Bone marrow (tissue), 2 donors: ENCODE results near the gene PPIL1.
"Not testable (repeated sequence)": the region's sequence is repeated elsewhere in the genome, so short reads cannot be mapped to it uniquely, and the experiment has no call there.

Experiments
- DNase-seq, 2 donors: peaks; one replicate each; lab custom pipeline; 2025; lab: John Stamatoyannopoulos, UW

The PPIL1 gene

GRCh38 chr6:36817176-36817817 is 57.3 kb downstream of the PPIL1 start:
- no peak for DNase-seq

DNA sequence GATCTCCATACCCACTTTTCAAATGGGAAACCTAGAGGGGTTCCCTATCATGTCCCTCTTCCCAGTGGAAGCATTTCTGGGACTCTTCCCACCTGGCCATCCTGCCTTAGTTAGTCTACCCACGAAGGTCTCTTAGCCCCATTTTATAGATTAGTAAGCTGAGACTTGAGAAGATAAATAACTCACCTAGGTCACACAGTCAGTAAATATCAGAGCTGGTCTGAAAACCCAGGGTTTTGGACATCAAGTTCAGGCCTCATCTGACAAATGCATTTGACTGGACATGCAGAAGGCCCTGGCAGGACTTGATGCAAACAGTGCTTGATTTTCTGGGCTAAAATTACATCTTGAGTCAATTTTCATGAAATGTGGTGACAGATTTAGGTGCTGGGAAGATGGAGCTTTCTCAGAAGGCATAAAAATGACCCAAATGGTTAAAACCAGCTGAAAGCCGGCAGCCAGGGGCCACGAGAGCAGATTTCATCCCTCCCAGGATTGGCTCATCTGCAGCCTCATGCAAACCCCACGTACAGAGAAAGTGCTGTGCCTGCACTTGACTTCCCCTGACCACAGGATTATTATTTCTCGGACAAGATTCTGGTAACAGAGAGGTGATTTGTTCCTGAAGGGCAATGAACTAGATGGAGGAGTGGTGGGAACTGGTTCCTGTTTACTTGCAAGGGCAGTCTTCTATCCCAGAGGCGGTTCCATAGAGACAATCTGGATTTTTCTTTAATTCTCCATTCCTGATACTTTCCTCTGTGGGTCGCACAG is 58.5 kb downstream of the PPIL1 start:
- no peak for DNase-seq

DNA sequence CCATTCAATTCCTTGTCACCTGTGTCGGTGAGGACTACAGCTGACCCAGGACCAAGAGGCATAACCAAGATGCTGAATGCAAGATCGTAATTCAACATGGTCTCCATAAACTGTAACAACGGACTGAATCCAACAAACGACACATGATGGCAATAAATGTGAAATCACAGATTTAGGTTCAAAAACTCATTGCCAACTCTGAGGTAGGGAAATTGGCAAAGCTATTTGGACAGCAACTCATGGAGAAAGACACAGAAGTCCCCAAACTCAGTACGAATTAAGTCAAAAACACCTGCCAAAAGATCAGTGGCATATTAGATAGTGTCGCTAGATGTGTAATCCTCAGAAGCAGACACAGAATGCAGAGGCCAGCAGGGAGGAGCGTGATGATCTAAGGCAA is 60.4 kb downstream of the PPIL1 start:
- no peak for DNase-seq

- DNase-seq: no peak
These were observed 61.1 kb downstream of the PPIL1 start for GRCh38 chr6:36813526-36813925.

GRCh38 chr6:36813047-36813446 is 61.6 kb downstream of the PPIL1 start:
- not testable (repeated sequence) for DNase-seq

DNA sequence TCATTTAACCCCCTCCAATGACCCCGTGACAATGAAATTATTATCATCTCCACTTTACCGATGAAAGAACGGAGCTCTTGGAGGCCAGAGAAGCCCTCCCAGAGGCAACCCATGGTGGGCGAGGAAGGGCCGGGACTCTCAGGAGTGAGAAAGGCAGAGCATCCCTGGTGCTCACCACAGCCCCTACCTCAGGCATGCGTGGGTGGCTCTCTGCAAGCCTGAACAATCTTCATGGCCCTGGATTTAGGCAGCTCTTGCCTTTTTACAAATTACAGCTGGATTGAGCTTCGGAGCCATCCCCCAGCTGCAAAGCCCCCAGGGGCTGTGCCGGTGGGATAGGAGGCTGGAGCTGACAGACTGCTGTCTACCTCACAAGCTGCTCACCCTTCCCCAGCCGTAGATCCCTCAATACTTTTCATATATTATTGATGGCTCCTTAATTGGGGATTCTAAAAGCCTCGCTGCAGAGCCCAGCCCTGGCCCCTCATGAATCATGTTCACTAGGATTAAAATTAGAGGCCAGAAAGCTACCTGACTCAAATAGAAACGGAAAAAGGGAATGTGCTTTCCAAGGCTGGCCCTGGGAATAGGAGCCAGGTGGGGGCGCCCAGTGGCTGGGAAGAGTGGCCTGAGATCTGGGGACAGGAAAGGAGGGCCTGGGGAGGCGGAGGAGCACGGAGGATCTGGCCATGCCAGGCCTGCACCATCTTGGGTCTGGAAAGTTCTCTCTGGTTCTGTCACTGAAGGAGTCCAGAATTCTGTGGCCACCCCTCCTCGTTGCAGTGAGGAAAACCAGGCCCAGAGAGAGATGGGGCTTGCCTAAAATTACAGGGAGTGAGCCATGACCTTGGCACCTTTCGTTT is 64.4 kb downstream of the PPIL1 start:
- DNase-seq: no peak

DNA sequence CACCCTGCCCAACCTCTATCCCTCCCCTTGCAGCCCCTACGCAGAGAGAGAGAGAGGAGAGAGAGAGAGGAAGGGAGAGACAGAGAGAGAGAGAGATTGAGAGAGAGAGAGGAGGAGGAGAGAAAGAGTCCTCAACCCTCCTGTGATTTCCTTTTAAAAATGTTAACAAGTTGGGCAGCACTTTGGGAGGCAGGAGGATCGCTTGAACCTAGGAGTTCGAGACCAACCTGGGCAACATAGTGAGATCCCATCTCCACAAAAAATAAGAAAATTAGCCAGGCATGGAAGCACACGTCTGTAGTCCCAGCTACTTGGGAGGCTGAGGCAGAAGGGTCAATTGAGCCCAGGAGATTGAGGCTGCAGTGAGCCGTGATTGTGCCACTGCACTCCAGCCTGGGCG is 65.4 kb downstream of the PPIL1 start:
- no peak for DNase-seq

DNA sequence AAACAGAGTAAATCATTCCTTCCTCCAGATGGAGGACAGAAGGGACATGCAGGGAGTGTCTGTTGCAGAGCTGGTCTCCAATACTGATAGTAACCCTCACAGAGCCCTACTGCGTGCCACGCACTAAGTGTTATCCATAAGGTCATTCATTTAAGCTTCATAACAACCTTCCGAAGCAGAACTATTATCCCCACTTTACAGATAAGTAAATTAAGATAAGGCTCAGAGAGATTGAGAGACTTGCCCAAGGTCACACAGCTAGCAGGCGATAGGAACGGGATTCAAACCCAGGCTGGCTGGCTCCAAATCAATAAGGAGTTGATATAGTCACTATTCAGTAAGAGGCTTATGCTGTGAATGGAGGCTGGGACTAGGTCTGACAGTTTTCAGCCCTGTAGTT is 66.0 kb downstream of the PPIL1 start:
- DNase-seq: no peak

DNA sequence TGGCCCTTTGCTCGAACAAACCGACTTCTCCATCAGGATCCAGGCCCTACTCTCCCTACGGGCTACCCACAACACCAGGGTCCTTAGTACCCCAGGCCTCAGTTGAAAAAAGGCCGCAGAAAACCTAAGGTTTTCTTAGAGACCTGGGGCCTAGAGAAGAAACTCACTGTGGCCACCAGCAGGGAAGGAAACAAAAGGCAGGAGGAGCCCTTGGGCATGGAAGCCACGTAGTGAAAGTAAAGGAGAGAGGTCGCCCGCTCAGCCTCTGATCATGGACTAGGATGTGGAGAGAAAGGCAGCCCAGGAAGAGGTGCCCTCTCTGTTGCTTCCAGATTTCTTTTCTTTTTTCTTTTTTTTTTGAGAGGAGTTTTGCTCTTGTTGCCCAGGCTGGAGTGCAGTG is 66.9 kb downstream of the PPIL1 start:
- DNase-seq: no peak

DNA sequence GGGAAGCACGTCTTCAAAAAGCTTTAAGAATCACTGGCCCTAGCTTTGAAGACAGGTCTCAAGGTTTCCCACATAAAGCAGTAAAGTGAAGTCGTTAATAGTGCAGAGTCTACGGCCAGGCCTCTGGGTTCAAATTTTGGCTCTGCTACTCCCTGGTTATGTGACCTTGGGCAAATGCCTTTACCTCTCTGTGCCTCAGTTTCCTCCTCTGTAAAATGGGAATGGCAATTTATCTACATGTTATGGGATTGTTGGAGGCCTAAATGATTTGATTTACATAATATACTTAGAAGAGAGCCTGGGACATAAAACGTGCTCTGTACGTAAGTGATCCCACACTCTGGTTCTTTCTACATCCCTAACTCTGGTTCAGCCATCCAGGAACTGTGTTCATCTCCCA is 67.5 kb downstream of the PPIL1 start:
- DNase-seq: no peak

DNA sequence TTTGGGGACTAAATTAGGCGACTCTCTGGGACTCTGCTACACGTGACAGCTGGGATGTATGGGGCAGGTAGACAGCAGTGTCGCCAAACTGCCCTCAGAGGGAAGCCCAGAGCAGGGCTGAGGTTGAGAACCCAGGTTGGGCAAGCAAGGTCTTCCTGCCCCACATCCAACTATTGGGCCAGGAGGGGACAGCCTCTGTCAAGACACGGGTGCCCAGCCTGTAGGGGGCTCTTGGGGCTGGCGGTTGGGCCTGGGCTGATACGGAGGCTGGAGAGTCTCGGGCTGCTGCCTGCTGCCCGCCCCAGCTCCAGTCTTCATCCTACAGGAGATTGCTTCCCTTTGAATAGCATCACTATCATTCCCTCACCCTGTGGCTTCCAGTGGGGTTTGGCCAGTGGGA is 68.7 kb downstream of the PPIL1 start:
- DNase-seq: no peak

DNA sequence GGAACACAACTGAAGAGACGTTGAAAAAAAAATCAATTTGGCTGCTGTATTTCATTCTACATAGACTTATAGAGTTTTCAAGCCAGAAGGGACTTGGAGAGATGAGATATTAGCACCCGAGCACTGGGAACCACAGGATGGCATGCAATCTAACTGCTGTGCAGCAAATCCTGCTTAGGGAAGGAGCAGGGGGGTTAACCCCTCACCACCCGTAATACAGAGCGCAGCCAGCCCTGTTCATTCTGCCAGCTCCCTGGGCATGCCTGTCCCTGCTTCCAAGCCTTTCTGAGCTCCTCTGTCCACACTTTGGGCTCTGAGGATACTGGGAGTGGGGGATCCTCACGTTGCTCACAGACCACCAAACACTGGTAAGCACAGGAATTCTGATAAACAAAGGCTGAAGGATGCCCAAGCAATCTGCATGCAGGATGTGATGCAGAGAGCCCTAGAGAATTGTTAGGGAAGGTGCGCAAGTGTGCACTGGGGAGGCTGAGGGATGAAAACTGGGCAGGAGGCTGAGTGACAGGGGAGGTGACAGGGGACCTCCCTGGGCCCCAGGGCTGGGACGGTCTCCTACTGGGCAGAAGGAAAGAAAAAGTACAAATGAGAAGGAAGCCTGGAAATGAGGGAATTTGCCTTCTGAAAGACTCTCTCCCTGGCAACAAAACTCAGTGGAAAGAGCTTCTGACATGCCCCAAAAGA is 69.4 kb downstream of the PPIL1 start:
- DNase-seq: no peak
